ENCODE measurements around the gene FBN2.

Gene FBN2

DNA sequence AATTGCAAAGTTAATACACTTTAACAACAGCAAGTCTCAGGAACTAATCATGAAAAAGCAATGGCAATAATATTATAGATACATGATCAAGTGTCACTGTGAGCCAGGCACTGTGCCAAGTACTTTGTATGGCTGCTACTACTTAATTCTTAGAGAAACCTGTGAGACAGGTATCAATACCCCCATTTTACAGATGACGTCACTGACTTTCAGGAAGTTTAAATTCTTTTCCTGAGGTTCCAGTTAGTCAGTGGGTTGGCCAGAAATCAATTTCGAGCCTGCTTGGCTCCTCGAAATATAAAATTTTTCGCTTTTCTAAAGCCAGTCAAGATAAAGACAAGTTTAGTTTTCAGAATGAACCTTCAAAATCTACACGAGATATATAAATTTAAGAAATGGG lies 324.2 kb downstream of the FBN2 start:
- no peak for TF ChIP-seq GATA3 (IDR thresholded peaks at IDR 0.05; ENCODE audit: low read depth, low read length)
- TF ChIP-seq GATA2 (IDR thresholded peaks at IDR 0.05; ENCODE audit: low read depth, low read length): no peak

DNA sequence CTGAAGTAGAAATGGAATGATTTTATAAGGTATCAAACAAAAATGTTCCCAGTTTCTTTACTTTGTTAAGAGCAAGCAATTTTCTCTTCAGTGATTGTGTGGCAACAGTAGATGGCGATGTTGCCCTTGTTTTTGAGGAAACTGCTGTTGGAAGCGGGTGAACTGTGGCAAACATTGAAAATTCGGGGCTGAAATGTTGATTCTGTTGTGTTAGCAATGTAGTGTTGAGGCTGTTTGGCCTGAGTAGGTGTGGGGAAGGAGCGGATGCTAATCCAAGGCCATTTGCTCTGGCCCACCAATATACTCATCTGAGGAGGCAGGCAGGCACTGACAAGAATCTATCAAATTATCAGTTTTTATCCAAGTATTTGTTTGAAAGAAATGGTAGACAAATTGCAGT lies 324.7 kb downstream of the FBN2 start:
- TF ChIP-seq GATA2 (IDR thresholded peaks at IDR 0.05; ENCODE audit: low read depth, low read length) (no peak), GATA3 (IDR thresholded peaks at IDR 0.05; ENCODE audit: low read depth, low read length) (no peak)

- TF ChIP-seq GATA3 (IDR thresholded peaks at IDR 0.05; ENCODE audit: low read depth, low read length) (no peak), GATA2 (IDR thresholded peaks at IDR 0.05; ENCODE audit: low read depth, low read length) (no peak)
Observed at GRCh38 chr5:128212191-128212806, 325.7 kb downstream of the FBN2 start.

- TF ChIP-seq GATA2 (IDR thresholded peaks at IDR 0.05; ENCODE audit: low read depth, low read length) (no peak), GATA3 (IDR thresholded peaks at IDR 0.05; ENCODE audit: low read depth, low read length) (no peak)
Observed at GRCh38 chr5:128208436-128208835, 329.6 kb downstream of the FBN2 start.

Data from SH-SY5Y (cell line).